ENCODE data around the gene NFYA. TPM values are rescaled to one million over a fixed set of nuclear protein-coding genes. Genes with fewer than 3 reads are reported as not detected.
A peak's percentile ranks its signal among the peaks of the same experiment; 100 is the strongest.

NFYA gene
- total and polyA plus RNA-seq, 8 donors = 16.4 to 58.6 (median 52.6) TPM

DNA sequence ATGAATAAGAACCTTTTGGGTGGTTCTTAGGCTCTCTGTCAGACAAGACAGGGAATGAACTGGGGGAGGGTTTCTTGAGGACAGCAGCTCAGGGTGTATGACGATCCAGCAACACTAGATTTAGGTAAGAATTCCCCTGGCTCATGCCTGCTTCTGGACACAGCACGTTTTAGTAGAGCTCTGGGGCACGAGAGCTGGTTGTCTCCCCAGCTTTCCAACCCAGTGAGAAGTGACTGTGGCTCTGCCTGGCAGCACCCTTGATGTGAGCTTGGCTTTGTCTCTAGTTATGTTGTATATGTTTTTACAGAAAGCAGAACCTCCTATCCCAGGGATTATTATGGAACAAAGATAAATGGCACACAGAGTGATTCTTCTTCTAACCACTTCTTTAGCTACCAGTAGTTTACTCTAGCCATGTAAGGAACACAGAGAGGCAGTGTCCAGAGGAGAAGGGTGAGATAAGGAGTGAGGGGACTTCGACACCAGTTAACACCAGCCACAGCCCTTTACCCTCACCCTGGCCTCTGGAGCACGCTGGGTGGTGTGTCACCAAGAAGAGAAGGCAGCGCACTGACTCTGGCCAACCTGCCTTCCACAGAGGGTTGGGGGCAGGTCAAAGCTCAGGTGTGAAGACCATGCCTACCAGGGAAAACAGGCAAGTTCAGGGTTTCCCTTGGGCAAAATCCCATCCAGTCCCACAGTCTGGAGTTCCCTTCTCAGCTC lies 15.8 kb upstream of the NFYA start:
- no peak overlapping the region for H3K27ac ChIP-seq
- H3K4me3 ChIP-seq = no peak overlapping the region
- ATAC-seq = no peak
- no peaks in the 10 kb centered on the region for H3K27me3 ChIP-seq
- no peaks in the 10 kb centered on the region for H3K9me3 ChIP-seq
- H3K4me1 ChIP-seq = peaks cover 0 to 7% of the 10 kb centered on the region in 2 donors
- DNase-seq = no peak
- intact Hi-C loops (cut with DNase I) = no loop called here
- TF ChIP-seq CTCF (IDR thresholded peaks at IDR 0.05) = no peak
- H3K36me3 ChIP-seq = peaks cover 0 to 9% of the 10 kb centered on the region in 2 donors

GRCh38 chr6:41058783-41059181 lies 14.0 kb upstream of the NFYA start:
- Histone ChIP-seq H3K9me3 (no peaks in the 10 kb centered on the region), H3K27me3 (no peaks in the 10 kb centered on the region), H3K4me1 (no peaks in the 10 kb centered on the region), H3K4me3 (no peak overlapping the region), H3K27ac (no peak overlapping the region), H3K36me3 (peaks cover 0 to 12% of the 10 kb centered on the region in 2 donors)
- intact Hi-C loops (cut with DNase I) = no loop called here
- no peak for TF ChIP-seq CTCF (IDR thresholded peaks at IDR 0.05)
- no peak for ATAC-seq
- DNase-seq = no peak

DNA sequence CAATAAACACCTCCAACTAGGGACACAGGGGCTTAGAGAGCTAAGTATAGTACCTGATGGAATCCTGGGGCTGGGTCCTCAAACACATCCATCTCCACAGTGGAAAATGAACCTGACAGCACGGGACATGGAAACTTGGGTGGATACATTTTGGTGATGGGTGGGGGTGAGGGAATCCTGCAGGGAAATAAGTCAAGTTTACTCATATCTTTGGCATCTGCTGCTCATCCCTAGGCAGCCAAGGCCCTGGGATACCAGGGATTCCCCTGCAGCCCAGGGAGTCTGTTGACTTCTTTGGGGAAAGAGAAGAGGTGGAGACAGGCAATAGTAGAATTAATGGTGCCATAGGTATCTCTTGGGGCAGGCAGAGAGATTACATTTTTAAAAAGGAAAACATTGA lies 13.2 kb upstream of the NFYA start:
- Histone ChIP-seq H3K4me3 (no peak overlapping the region), H3K36me3 (peaks cover 0 to 19% of the 10 kb centered on the region in 2 donors), H3K4me1 (no peaks in the 10 kb centered on the region), H3K27me3 (no peaks in the 10 kb centered on the region), H3K27ac (no peak overlapping the region), H3K9me3 (no peaks in the 10 kb centered on the region)
- TF ChIP-seq CTCF (IDR thresholded peaks at IDR 0.05) = no peak
- intact Hi-C loops (cut with DNase I) = no loop called here
- no peak for DNase-seq
- no peak for ATAC-seq

GRCh38 chr6:41061196-41061726 lies 11.5 kb upstream of the NFYA start:
- ATAC-seq = peak; percentile 46
- intact Hi-C loops (cut with DNase I) = no loop called here
- H3K9me3 ChIP-seq = no peaks in the 10 kb centered on the region
- H3K27ac ChIP-seq = no peak overlapping the region
- H3K4me3 ChIP-seq = no peak overlapping the region
- no peaks in the 10 kb centered on the region for H3K27me3 ChIP-seq
- no peak for TF ChIP-seq CTCF (IDR thresholded peaks at IDR 0.05)
- peaks cover 0 to 35% of the 10 kb centered on the region in 2 donors for H3K36me3 ChIP-seq
- DNase-seq = no peak
- H3K4me1 ChIP-seq = no peaks in the 10 kb centered on the region

- ATAC-seq (no peak), DNase-seq (no peak)
- intact Hi-C loops (cut with DNase I) = no loop called here
- H3K27ac ChIP-seq = no peak overlapping the region
- H3K4me1 ChIP-seq = peaks cover 0 to 7% of the 10 kb centered on the region in 2 donors
- TF ChIP-seq CTCF (IDR thresholded peaks at IDR 0.05) = no peak
- H3K9me3 ChIP-seq = no peaks in the 10 kb centered on the region
- H3K27me3 ChIP-seq = no peaks in the 10 kb centered on the region
- no peak overlapping the region for H3K4me3 ChIP-seq
- peaks cover 0 to 37% of the 10 kb centered on the region in 2 donors for H3K36me3 ChIP-seq
Observed at GRCh38 chr6:41062056-41062455, 10.7 kb upstream of the NFYA start.

All from left lung (tissue), 10 donors.